GM18909 (cell line): Measurements from ENCODE around the gene SIDT2.

Source experiments
- ATAC-seq: cut with Tn5 transposase; IDR thresholded peaks from one replicate; pipeline ENCODE4 v1.9.1; 2021; ENCODE audit warnings: mild to moderate bottlenecking; ENCODE audit not compliant: unreplicated experiment, poor library complexity

SIDT2 gene

DNA sequence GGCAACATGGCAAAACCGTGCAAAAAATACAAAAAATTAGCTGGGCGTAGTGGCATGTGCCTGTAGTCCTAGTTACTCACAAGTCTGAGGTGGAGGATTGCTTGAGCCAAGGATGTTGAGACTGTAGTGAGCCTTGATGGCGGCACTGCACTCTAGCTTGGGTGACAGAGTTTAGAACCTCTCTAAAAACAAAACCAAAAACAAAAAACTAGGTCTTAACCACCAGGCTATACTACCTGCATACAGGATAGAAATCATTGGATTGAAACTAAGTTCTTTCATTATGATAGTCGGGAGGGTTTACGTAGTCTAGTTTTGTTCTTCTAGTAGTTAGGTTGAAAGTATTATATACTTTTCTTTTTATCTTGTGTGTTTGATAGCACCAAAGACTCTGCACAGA, 59.7 kb downstream of the SIDT2 start:
- no peak for ATAC-seq

DNA sequence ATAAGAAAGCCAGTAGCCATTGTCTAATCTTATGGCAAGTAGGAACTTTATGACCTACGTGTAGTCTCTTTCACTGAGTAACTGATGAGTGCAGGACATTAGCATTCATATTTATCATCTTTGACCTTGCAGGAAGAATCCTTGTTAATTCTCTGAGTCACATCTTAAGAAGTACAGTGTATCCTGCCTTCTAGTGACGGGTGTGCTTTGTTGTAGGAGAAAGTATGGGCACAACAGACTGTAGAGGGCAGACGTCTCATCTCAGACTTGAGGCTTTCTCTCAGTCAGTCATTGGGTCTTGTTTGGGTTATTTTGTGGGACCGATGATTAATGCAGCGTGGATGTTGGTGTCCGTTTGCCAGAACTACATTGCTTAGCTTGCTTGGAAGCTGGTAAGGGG, 60.8 kb downstream of the SIDT2 start:
- ATAC-seq: no peak
